ENCODE data around the gene CMAS.
"Not testable (repeated sequence)": the region's sequence is repeated elsewhere in the genome, so short reads cannot be mapped to it uniquely, and the experiment has no call there.

CMAS gene

GRCh38 chr12:22046090-22046967, at the start of gene CMAS:
CMAS (plus strand) TSS chr12:22046218; CDS start chr12:22046304, 86 bp downstream.
- DNase-seq = peak; percentile 74 to 77

- DNase-seq = no peak
Measured at GRCh38 chr12:21998295-21998694, 47.7 kb upstream of the CMAS start.

- DNase-seq = no peak
Measured at GRCh38 chr12:21998782-21999181, 47.2 kb upstream of the CMAS start.

- DNase-seq = no peak
Measured at GRCh38 chr12:22002430-22002829, 43.6 kb upstream of the CMAS start.

- DNase-seq = not testable (repeated sequence)
Measured at GRCh38 chr12:22007794-22008193, 38.2 kb upstream of the CMAS start.

GRCh38 chr12:22008196-22008595, 37.8 kb upstream of the CMAS start:
- DNase-seq = no peak

GRCh38 chr12:22014041-22014782, 31.8 kb upstream of the CMAS start:
- DNase-seq = no peak

- DNase-seq = no peak
Measured at GRCh38 chr12:22014783-22015144, 31.3 kb upstream of the CMAS start.

- DNase-seq = no peak
Measured at GRCh38 chr12:22016982-22017381, 29.0 kb upstream of the CMAS start.

GRCh38 chr12:22018860-22019259, 27.2 kb upstream of the CMAS start:
- no peak for DNase-seq

GRCh38 chr12:22023489-22023888, 22.5 kb upstream of the CMAS start:
- DNase-seq = not testable (repeated sequence)

- DNase-seq = no peak
Measured at GRCh38 chr12:22029491-22029890, 16.5 kb upstream of the CMAS start.

- no peak for DNase-seq
Measured at GRCh38 chr12:22029991-22030390, 16.0 kb upstream of the CMAS start.

GRCh38 chr12:22032732-22033131, 13.3 kb upstream of the CMAS start:
- DNase-seq = no peak

GRCh38 chr12:22034709-22035506, 11.1 kb upstream of the CMAS start:
- DNase-seq = no peak

- DNase-seq = no peak
Measured at GRCh38 chr12:22037947-22038346, 8.1 kb upstream of the CMAS start.

GRCh38 chr12:22038734-22039133, 7.3 kb upstream of the CMAS start:
- no peak for DNase-seq

GRCh38 chr12:22039361-22039760, 6.7 kb upstream of the CMAS start:
- DNase-seq = no peak

GRCh38 chr12:22042976-22043669, 2.9 kb upstream of the CMAS start:
- no peak for DNase-seq

GRCh38 chr12:22043943-22044342, 2.1 kb upstream of the CMAS start:
- no peak for DNase-seq

GRCh38 chr12:22044391-22044790, 1.6 kb upstream of the CMAS start:
- no peak for DNase-seq

GRCh38 chr12:22046968-22047390, 961 bp downstream of the CMAS start:
- no peak for DNase-seq

GRCh38 chr12:22047494-22047893, 1.5 kb downstream of the CMAS start:
- DNase-seq = no peak
